Upper lobe of left lung (tissue), 4 donors: ENCODE measurements around the gene SYNPO2.

Experiments used
- CTCF ChIP-seq, 6 experiments: fragments of 450-650 bp in 4 of 6; fragments of 200-600 bp in 2 of 6; sonication (generic) in 2 of 6; IDR thresholded peaks; one replicate each; pipeline ENCODE4 v1.5.1; 2016 to 2019; ENCODE audit warnings: antibody characterized with exemption in 6 of 6
- EP300 ChIP-seq, 4 donors: sonication (generic); formaldehyde crosslinking; IDR thresholded peaks; one replicate each; pipeline ENCODE4 v1.5.1; 2017; ENCODE audit warnings: antibody characterized with exemption in 4 of 4, control low read depth in 2 of 4
- POLR2A ChIP-seq, 4 donors: fragments of 450-650 bp; IDR thresholded peaks; one replicate each; pipeline ENCODE4 v1.5.1; 2016 to 2017; ENCODE audit warnings: antibody characterized with exemption in 4 of 4, mild to moderate bottlenecking in 2 of 4
- POLR2AphosphoS5 ChIP-seq, 2 donors: sonication (generic); formaldehyde crosslinking; IDR thresholded peaks; one replicate each; pipeline ENCODE4 v1.5.1; 2017; ENCODE audit warnings: antibody characterized with exemption in 2 of 2

DNA sequence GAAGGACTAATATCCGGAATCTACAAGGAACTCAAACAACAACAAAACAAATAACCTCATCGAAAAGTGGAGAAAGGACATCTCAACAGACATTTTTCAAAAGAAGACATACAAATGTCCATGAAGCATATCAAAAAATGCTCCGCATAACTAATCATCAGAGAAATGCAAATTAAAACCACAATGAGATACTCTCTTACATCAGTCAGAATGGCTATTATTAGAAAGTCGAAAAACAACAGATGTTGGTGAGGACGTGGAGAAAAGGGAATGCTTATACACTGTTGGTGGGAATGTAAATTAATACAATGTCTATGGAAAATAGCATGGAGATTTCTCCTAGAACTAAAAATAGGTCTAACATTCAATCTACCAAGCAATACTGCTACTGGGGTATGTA, 195.9 kb downstream of the SYNPO2 start:
- TF ChIP-seq CTCF (IDR thresholded peaks at IDR 0.05): no peak
- no peak for TF ChIP-seq EP300 (IDR thresholded peaks at IDR 0.05)
- TF ChIP-seq POLR2AphosphoS5 (IDR thresholded peaks at IDR 0.05): no peak
- no peak for TF ChIP-seq POLR2A (IDR thresholded peaks at IDR 0.05)
